Measurements from ENCODE around the gene PYGB.

Gene PYGB

GRCh38 chr20:25203871-25204320 lies 44.0 kb upstream of the PYGB start:
- TF ChIP-seq POLR2AphosphoS5 (IDR thresholded peaks at IDR 0.05; ENCODE audit: low read depth, low read length) (no peak), REST (IDR thresholded peaks at IDR 0.05; ENCODE audit: insufficient read depth in 1 of 2, low read depth in 2 of 2, low read length in 2 of 2) (no peak), TAF1 (IDR thresholded peaks at IDR 0.05; ENCODE audit: borderline replicate concordance, insufficient read depth, low read length) (no peak), SIN3A (IDR thresholded peaks at IDR 0.05; ENCODE audit: borderline replicate concordance, insufficient read depth, low read length) (no peak), FOXP2 (optimal IDR thresholded peaks at IDR 0.05; ENCODE audit: borderline replicate concordance, extremely low read depth, extremely low read length, insufficient read depth) (no peak)

GRCh38 chr20:25204550-25205276 lies 43.2 kb upstream of the PYGB start:
- TF ChIP-seq FOXP2 (optimal IDR thresholded peaks at IDR 0.05; ENCODE audit: borderline replicate concordance, extremely low read depth, extremely low read length, insufficient read depth), result no peak
- no peak for TF ChIP-seq SIN3A (IDR thresholded peaks at IDR 0.05; ENCODE audit: borderline replicate concordance, insufficient read depth, low read length)
- TF ChIP-seq REST (IDR thresholded peaks at IDR 0.05; ENCODE audit: insufficient read depth in 1 of 2, low read depth in 2 of 2, low read length in 2 of 2), result no peak
- TF ChIP-seq TAF1 (IDR thresholded peaks at IDR 0.05; ENCODE audit: borderline replicate concordance, insufficient read depth, low read length), result no peak
- TF ChIP-seq POLR2AphosphoS5 (IDR thresholded peaks at IDR 0.05; ENCODE audit: low read depth, low read length), result no peak

DNA sequence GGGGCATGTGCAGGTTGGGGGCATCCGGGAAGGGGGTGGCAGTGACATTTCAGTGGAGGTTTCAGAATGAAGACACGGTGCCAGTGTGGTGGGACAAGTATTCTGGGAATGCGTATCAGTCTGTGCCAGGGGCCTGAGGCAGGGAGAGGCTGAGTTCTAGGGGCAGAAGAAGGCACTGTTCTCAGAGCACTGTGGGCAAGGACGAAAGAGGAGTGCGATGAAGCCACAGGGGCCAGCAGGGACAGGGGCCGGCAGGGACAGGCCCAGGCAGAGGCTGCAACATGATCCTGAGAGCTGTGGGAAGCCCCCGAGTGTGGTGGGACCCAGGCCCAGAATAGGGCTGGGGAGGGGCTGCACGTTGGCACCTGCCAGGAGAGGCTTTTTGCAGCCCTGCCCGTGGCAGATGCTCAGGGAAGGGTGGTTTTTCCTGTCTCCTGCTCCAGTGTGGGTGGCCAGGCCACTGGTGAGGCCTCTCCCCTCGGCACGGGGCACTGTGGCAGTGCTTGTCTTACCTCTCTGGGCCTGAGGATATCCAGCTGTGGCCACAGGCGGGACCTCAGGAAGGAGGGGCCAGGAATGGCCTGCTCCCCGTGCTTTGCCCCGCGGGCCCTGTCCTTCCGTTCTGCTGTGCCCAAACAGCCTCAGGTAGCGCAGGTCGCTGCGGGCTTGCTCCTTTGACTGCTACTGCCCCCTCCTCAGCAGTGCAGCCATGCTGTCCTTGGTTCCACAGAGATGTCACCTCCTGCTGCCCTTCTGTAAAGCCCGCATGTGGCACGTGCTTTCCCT lies 42.4 kb upstream of the PYGB start:
- TF ChIP-seq REST (IDR thresholded peaks at IDR 0.05; ENCODE audit: insufficient read depth in 1 of 2, low read depth in 2 of 2, low read length in 2 of 2) (no peak), FOXP2 (optimal IDR thresholded peaks at IDR 0.05; ENCODE audit: borderline replicate concordance, extremely low read depth, extremely low read length, insufficient read depth) (no peak), TAF1 (IDR thresholded peaks at IDR 0.05; ENCODE audit: borderline replicate concordance, insufficient read depth, low read length) (no peak), POLR2AphosphoS5 (IDR thresholded peaks at IDR 0.05; ENCODE audit: low read depth, low read length) (no peak), SIN3A (IDR thresholded peaks at IDR 0.05; ENCODE audit: borderline replicate concordance, insufficient read depth, low read length) (no peak)

- no peak for TF ChIP-seq POLR2AphosphoS5 (IDR thresholded peaks at IDR 0.05; ENCODE audit: low read depth, low read length)
- no peak for TF ChIP-seq TAF1 (IDR thresholded peaks at IDR 0.05; ENCODE audit: borderline replicate concordance, insufficient read depth, low read length)
- no peak for TF ChIP-seq REST (IDR thresholded peaks at IDR 0.05; ENCODE audit: insufficient read depth in 1 of 2, low read depth in 2 of 2, low read length in 2 of 2)
- TF ChIP-seq SIN3A (IDR thresholded peaks at IDR 0.05; ENCODE audit: borderline replicate concordance, insufficient read depth, low read length), result no peak
- TF ChIP-seq FOXP2 (optimal IDR thresholded peaks at IDR 0.05; ENCODE audit: borderline replicate concordance, extremely low read depth, extremely low read length, insufficient read depth), result no peak
Observed at GRCh38 chr20:25206063-25206403, 41.9 kb upstream of the PYGB start.

All from PFSK-1 (cell line).